Measurements from ENCODE around the gene MAGEA2. TPM values are rescaled to one million over a fixed set of nuclear protein-coding genes. Genes with fewer than 3 reads are reported as not detected.
"Not testable (repeated sequence)": the region's sequence is repeated elsewhere in the genome, so short reads cannot be mapped to it uniquely, and the experiment has no call there.

MAGEA2 gene
- total and polyA plus RNA-seq, 12 donors, result not detected

DNA sequence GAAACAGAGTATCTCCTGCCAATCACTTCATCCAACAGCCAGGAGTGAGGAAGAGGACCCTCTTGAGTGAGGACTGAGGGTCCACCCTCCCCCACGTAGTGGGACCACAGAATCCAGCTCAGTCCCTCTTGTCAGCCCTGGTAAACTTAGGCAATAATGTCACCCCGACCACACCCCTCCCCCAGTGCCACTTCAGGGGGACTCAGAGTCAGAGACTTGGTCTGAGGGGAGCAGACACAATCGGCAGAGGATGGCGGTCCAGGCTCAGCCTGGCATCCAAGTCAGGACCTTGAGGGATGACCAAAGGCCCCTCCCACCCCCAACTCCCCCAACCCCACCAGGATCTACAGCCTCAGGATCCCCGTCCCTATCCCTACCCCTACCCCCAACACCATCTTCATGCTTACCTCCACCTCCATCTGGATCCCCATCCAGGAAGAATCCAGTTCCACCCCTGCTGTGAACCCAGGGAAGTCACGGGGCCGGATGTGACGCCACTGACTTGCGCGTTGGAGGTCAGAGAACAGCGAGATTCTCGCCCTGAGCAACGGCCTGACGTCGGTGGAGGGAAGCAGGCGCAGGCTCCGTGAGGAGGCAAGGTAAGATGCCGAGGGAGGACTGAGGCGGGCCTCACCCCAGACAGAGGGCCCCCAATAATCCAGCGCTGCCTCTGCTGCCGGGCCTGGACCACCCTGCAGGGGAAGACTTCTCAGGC lies 20.2 kb downstream of the MAGEA2 start, which contains the start of the genes CSAG1 and MAGEA12:
Gene CSAG1 (minus strand): TSS at position 461 of the 715 bp plus-strand sequence. CDS start 1,261 bp downstream, outside the sequence.
Gene MAGEA12 (plus strand): TSS at position 497 of the 715 bp plus-strand sequence. CDS start 2,405 bp downstream, outside the sequence.
- H3K27ac ChIP-seq, result no peak within 1 kb of the TSS
- H3K27me3 ChIP-seq, result no peaks in the 10 kb centered on the region
- H3K4me1 ChIP-seq (replicated peaks in 1 of 2), result no peaks in the 10 kb centered on the region
- H3K9me3 ChIP-seq (replicated peaks in 1 of 3), result no peaks in the 10 kb centered on the region
- TF ChIP-seq, protein P1, sequence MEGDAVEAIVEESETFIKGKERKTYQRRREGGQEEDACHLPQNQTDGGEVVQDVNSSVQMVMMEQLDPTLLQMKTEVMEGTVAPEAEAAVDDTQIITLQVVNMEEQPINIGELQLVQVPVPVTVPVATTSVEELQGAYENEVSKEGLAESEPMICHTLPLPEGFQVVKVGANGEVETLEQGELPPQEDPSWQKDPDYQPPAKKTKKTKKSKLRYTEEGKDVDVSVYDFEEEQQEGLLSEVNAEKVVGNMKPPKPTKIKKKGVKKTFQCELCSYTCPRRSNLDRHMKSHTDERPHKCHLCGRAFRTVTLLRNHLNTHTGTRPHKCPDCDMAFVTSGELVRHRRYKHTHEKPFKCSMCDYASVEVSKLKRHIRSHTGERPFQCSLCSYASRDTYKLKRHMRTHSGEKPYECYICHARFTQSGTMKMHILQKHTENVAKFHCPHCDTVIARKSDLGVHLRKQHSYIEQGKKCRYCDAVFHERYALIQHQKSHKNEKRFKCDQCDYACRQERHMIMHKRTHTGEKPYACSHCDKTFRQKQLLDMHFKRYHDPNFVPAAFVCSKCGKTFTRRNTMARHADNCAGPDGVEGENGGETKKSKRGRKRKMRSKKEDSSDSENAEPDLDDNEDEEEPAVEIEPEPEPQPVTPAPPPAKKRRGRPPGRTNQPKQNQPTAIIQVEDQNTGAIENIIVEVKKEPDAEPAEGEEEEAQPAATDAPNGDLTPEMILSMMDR (IDR thresholded peaks at IDR 0.05), result no peak
- no peak for TF ChIP-seq POLR2A (IDR thresholded peaks at IDR 0.05)
- intact Hi-C loops (cut with DNase I), result no loop called here
- H3K4me3 ChIP-seq, result no peak within 1 kb of the TSS
- no peaks in the 10 kb centered on the region for H3K36me3 ChIP-seq (replicated peaks in 1 of 2)
- no peak for DNase-seq
- 90 to 100% (median 91%) methylated on average over 1 to 19 of the region's 21 CpGs for WGBS, 4 donors

DNA sequence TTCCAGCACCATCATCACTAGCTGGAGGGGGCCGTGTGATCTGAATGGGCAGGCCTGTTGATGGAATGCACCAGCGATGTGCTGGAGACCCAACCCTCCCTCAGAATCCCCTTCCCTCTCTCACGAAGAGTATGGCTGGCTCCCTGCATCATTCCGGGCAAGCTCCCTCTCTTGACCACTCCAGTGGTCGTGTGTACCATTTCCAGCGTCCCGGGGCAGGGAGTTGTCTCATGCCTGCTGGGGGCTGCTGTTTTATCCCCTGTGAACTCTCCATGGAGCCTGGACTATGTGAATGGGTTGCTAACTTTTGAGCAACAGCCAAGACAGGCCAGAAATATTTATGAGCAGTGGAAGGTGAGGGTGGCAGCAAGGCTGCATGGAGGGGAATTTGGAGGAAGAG lies 28.2 kb downstream of the MAGEA2 start:
- DNase-seq, result no peak

DNA sequence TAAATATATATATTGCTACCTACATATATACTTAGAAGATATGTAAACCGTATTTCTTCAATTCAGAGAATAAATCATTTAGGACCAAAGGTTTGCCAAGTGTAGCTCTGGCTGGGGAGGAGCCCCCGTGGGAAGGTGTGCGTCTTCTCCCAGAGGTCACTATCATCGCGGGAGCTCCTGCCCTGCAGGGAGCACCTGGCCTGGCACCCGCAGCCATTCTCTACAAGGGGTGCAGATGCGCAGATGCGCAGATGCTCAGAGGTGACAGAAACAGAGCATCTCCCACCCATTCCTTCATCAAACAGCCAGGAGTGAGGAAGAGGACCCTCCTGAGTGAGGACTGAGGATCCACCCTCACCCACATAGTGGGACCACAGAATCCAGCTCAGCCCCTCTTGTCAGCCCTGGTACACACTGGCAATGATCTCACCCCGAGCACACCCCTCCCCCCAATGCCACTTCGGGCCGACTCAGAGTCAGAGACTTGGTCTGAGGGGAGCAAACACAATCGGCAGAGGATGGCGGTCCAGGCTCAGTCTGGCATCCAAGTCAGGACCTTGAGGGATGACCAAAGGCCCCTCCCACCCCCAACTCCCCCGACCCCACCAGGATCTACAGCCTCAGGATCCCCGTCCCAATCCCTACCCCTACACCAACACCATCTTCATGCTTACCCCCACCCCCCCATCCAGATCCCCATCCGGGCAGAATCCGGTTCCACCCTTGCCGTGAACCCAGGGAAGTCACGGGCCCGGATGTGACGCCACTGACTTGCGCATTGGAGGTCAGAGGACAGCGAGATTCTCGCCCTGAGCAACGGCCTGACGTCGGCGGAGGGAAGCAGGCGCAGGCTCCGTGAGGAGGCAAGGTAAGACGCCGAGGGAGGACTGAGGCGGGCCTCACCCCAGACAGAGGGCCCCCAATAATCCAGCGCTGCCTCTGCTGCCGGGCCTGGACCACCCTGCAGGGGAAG lies 39.5 kb downstream of the MAGEA2 start, which contains the start of gene MAGEA2B:
Gene MAGEA2B (plus strand): TSS at position 814 of the 973 bp plus-strand sequence. CDS start 2,479 bp downstream, outside the sequence.
- H3K9me3 ChIP-seq (replicated peaks in 1 of 3); H3K4me1 ChIP-seq (replicated peaks in 1 of 2); DNase-seq; H3K4me3 ChIP-seq; H3K27me3 ChIP-seq; H3K27ac ChIP-seq; intact Hi-C loops (cut with DNase I); H3K36me3 ChIP-seq (replicated peaks in 1 of 2): not testable (repeated sequence)
- no CpG with 5 or more reads among the region's 35 CpGs for WGBS, 4 donors

More for the DNA sequence above, 28.2 kb downstream of the MAGEA2 start:
- H3K27ac ChIP-seq, result no peak overlapping the region
- no peak for TF ChIP-seq POLR2A (IDR thresholded peaks at IDR 0.05)
- TF ChIP-seq, protein P1 (IDR thresholded peaks at IDR 0.05), result no peak
- H3K9me3 ChIP-seq (replicated peaks in 1 of 3), result no peaks in the 10 kb centered on the region
- intact Hi-C loops (cut with DNase I), result no loop called here
- no peaks in the 10 kb centered on the region for H3K27me3 ChIP-seq
- H3K36me3 ChIP-seq (replicated peaks in 1 of 2), result no peaks in the 10 kb centered on the region
- H3K4me3 ChIP-seq, result no peak overlapping the region
- 54 to 93% (median 67%) methylated on average over 3 to 7 of the region's 7 CpGs for WGBS, 4 donors
- no peaks in the 10 kb centered on the region for H3K4me1 ChIP-seq (replicated peaks in 1 of 2)

DNA sequence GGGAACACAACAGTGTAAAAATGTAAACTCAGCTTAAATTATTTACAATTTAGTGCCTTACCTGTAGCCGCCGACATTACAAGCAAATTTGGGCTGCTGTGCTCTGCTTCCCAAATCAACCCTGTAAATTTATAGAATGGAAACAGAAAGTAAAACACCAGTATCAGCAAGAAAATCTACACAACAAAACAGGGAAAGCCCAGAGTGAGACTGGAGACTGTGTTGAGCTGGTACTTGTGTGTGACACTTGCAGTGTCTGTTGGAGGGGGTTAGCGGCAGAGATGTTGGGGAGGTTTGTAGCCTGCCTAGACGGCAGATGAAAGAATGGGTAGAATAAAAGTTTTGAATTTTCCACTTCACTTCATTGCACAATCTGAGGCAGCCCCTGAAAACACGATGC lies 40.4 kb downstream of the MAGEA2 start:
- intact Hi-C loops (cut with DNase I); H3K4me1 ChIP-seq (replicated peaks in 1 of 2); H3K36me3 ChIP-seq (replicated peaks in 1 of 2); H3K27me3 ChIP-seq; H3K4me3 ChIP-seq; DNase-seq; H3K9me3 ChIP-seq (replicated peaks in 1 of 3); H3K27ac ChIP-seq: not testable (repeated sequence)
- WGBS, 4 donors, result no CpG with 5 or more reads among the region's 5 CpGs

DNA sequence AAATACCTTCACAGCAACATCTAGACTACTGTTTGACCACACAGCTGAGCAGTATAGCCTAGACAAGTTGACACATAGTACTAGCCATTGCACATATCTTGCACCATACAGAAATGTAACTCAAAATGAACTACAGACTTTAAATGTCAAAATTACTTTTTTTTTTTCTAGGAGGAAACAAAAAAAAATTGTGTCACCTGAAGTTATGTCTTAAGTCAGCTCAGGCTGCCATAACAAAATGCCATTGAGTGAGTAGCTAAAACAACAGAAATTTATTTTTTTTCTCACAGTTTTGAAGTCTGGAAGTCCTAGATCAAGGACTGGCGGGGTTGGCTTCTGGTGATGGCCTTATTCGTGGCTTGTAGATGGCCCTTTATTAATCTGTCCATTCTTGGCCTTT lies 44.5 kb downstream of the MAGEA2 start, which contains the start of gene CSAG2:
Gene CSAG2 (minus strand): TSS at position 101 of the 400 bp plus-strand sequence. CDS start 161 bp downstream, outside the sequence.
- DNase-seq; H3K36me3 ChIP-seq (replicated peaks in 1 of 2); H3K27ac ChIP-seq; intact Hi-C loops (cut with DNase I); H3K27me3 ChIP-seq; H3K4me3 ChIP-seq; H3K4me1 ChIP-seq (replicated peaks in 1 of 2); H3K9me3 ChIP-seq (replicated peaks in 1 of 3): not testable (repeated sequence)
- no CpG with 5 or more reads among the region's 2 CpGs for WGBS, 4 donors

DNA sequence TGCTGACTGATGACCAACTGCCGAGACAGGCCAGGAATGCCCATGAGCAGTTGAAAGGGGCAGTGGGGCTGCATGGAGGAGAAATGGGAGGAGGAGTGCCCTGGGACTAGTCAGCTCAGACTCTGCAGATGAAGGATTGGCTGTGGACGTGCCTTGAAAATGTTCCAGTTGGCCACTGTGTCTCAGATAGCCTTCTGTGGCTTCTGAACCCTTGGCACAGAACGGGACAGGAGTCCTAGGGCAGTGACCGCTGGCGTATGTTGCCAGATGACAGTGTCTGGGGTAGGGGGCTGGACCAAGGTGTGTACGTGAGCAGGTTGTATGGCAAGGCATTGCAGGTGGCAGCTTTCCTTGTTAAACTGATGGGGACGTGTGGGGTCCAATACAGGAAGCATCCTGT lies 47.1 kb downstream of the MAGEA2 start:
- intact Hi-C loops (cut with DNase I); H3K4me3 ChIP-seq; H3K4me1 ChIP-seq (replicated peaks in 1 of 2); H3K27me3 ChIP-seq; H3K9me3 ChIP-seq (replicated peaks in 1 of 3); H3K36me3 ChIP-seq (replicated peaks in 1 of 2); H3K27ac ChIP-seq; DNase-seq: not testable (repeated sequence)
- 61 to 86% (median 76%) methylated on average over 1 to 3 of the region's 7 CpGs for WGBS, 4 donors

DNA sequence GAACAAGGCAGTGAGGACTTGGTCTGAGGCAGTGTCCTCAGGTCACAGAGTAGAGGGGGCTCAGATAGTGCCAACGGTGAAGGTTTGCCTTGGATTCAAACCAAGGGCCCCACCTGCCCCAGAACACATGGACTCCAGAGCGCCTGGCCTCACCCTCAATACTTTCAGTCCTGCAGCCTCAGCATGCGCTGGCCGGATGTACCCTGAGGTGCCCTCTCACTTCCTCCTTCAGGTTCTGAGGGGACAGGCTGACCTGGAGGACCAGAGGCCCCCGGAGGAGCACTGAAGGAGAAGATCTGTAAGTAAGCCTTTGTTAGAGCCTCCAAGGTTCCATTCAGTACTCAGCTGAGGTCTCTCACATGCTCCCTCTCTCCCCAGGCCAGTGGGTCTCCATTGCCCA lies 53.3 kb downstream of the MAGEA2 start:
- H3K36me3 ChIP-seq (replicated peaks in 1 of 2); H3K27me3 ChIP-seq; H3K27ac ChIP-seq; H3K4me3 ChIP-seq; intact Hi-C loops (cut with DNase I); H3K9me3 ChIP-seq (replicated peaks in 1 of 3); H3K4me1 ChIP-seq (replicated peaks in 1 of 2): not testable (repeated sequence)
- DNase-seq, result peak in 1 of 7 donors; percentile 1
- WGBS, 4 donors, result 86 to 100% (median 94%) methylated on average over 1 to 4 of the region's 5 CpGs; no CpG with 5 or more reads in 1 of the 4 donors
